Iris pigment epithelial cell (primary cell): ENCODE results near the gene CD276.
"Not testable (repeated sequence)": the region's sequence is repeated elsewhere in the genome, so short reads cannot be mapped to it uniquely, and the experiment has no call there.

Source experiments
- DNase-seq: peaks from one replicate; pipeline ENCODE4 v3.0.0-alpha.2; 2011; ENCODE audit warnings: low read depth

Gene CD276

DNA sequence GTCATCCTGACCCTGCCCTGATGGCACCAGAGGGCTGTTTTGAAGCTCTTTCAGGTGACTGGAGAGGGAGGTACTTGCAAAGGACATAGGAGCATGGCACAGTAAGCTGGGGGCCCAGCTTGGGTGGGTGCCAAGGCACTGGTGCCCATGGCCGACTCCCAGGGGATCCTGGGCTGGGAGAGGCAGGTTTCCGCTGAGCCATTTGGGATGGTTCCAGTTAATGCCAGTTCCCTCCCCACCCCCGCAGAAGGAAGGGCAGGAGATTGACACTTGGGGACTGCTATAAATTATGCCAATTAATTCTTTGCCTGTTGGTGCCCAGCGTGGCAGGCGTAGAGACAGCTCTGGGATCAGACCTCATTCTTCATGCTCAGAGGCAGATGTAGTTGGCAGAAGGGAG is 26.1 kb downstream of the CD276 start:
- DNase-seq, result no peak

DNA sequence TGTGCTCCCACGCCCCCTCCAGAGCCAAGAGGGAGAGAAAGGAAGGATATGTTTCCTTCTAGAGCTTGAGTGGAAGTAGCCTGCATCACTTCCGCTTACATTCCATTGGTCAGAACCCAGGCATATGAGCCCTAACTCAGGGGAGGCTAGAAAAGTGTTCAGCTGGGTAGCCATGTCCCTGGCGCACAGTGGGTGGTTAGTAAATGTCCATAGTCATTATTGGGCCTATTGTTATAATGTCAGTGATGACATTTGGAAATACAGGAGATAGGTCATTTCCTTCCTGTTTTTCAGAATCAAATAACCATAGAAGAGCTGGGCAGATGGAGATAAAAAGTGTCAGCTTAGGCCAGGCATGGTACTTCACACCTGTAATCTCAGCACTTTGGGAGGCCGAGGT is 27.3 kb downstream of the CD276 start:
- no peak for DNase-seq

- DNase-seq, result peak; percentile 7
Measured at GRCh38 chr15:73712107-73712506, 27.9 kb downstream of the CD276 start.

GRCh38 chr15:73714695-73715301 is 30.6 kb downstream of the CD276 start:
- no peak for DNase-seq

DNA sequence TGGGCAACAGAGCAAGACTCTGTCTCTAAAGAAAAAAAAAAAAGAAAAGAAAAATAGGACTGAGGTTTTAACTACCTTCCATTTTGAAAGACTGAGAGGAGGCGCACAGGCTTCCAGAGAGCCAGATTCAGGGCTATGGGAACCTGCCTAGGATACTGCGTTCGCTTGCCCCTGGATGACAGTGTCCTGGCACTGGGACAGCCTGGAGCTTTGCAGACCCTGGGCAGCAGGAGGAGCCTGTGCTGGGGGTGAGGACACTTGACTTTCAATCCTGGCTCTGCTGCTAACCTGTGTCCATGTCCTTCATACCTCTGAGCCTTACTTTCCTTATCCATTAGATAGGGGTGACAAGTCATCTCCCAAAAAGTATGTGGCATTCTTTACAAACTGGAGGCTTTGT is 31.2 kb downstream of the CD276 start:
- DNase-seq, result no peak

- DNase-seq, result no peak
Measured at GRCh38 chr15:73716417-73716816, 32.2 kb downstream of the CD276 start.

DNA sequence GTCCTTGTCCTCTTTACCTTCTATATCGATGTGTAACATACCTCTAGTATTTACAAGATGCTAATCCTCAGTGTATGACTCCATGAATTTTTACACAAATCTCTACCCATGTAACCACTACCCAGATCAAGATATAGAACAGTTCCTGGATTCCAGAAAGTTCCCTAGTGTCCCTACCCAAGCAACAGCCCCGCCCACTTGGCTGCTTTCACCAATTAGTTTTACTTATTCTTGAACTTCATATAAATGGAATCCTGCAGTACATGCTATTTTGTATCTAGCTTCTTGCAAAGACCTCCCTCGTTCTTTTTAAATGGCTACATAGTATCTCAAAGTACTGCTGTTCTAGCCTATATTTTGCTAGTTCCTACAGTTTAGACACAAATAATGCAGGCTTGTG is 33.0 kb downstream of the CD276 start:
- no peak for DNase-seq

DNA sequence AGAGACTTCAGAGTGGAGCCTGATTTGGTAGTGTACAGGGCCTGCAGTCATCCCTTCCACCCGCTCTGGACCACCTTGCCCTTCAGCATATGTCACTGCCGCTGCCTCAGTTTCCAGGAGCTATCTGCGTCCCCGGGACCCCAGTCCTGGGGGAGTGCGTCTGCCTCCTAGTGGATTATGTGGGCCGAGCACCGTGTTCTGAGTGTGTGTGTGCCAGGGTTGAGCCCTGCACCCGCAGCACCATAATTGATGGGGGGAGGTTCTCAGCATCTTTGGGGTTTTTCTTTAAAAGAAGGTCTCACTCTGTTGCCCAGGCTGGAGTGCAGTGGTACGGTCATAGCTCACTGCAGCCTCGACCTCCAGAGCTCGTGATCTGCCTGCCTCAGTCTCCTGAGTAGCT is 33.6 kb downstream of the CD276 start:
- no peak for DNase-seq

DNA sequence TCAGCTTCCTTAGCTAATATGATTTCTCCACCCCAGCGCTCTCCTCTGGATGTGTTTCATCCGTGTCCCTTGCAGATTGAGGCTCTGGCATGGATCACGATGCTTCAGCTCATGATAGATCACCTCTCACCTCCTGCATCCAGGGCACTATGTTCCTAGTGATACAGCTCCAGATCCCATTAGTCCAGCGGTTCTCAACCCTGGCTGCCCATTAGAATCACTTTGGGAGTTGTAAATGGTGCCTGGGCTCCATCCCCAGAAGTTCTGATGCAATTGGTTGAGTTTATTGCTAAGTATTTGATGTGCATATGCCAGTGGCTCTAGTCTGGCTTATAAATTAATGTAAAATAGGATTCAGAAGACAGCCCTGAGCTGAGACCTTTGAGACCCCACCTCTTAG is 34.5 kb downstream of the CD276 start:
- no peak for DNase-seq

GRCh38 chr15:73722425-73722824 is 38.2 kb downstream of the CD276 start:
- DNase-seq, result no peak

DNA sequence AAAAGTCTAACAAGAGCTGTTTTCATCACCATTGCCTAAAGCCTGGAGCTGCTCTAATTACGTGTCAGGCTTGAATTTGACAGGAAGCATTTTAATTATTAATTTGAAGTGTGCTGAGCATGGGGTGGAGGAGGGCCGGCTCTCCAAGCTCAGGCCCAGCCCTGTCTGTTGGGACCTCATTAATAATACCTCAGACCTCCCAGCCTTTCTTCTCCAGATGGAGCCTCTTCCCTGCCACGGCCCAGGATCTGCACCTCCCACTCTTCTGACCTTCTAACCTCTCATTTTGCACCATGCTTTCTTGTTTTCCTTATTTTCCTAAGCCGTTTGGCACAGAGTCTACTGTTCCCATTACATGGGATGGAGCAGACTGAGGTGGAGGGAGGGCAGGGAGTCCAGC is 39.0 kb downstream of the CD276 start:
- no peak for DNase-seq

DNA sequence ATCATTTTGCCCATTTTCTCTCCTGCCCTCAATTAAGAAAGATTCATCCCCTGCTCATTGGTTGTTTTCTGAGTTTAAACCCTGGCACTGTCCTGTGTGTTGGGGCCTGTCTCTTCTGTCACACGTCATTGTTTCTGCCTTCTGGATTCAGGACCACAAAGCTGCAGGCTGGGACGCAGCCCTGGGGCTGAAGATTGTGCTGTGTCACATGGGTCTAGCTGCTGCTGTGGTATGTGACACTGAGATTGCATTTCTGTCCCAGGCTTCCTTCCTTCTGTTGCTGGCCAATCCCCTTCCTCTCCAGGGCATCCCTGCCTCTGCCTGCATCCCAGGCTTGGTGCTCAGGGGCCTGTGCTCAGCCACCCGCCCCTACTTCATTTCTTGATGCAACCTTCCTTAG is 40.0 kb downstream of the CD276 start:
- DNase-seq, result no peak

DNA sequence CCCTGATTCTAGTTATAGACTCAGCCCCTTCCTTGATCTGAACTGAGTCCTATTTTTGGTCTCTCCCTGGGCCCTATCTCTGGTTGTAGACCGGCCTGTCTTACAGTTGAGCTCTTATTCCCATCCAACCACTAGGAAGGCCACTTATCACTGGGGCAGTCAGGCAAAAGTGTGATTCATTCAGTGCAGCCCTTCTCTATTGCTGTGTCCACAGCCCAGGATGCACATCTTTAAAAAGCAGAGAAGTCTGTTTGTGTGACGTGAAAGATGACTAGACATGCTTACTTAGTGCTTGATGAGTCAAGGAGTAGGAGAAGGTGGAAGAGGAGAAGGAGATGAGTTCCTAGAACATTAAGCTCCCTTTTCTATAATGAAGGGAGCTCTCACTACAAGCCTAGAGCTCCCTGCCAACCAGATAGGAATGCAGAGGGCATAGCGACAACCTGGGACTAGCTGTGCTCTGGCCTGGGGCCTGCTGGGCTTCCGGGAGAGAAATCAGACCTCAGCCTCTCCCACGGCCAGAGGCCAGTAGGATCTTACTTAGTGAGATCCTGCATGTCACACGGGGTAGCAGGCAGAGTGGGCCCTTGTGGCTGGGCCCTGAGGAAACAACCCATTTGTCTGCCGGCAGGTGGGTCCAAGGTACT is 43.3 kb downstream of the CD276 start:
- peak; percentile 82 for DNase-seq

DNA sequence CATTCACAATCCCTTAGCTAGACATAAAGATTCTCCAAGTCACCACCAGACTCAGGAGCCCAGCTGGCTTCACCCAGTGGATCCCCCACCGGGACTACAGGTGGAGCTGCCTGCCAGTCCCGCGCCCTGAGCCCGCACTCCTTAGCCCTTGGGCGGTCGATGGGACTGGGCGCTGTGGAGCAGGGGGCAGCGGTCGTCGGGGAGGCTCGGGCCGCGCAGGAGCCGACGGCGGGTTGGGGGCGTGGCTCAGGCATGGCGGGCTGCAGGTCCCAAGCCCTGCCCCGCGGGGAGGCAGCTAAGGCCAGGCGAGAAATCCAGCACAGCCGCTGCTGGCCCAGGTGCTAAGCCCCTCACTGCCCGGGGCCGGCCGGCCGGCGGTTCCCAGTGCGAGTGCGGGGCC is 47.9 kb downstream of the CD276 start:
- DNase-seq, result not testable (repeated sequence)

GRCh38 chr15:73732930-73733329 is 48.7 kb downstream of the CD276 start:
- no peak for DNase-seq

DNA sequence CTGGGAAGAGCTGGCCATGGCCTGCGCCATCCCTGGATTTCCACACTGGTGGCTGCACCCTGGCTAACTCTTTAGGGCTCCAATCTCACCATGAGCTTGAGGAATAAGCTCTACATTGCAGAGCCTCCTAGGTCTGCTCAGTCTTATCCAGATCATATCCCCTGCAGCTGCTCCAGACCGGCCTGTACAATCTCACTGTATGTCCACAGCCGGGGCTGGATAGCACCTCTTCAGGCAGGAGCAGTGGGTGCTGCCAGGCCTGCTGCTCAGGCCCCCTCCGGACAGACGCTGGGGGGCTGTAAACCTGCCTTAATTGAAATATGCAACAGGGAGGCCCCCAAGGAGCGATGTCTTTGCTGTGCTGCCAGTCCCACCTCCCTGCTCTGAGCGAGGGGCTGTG is 53.4 kb downstream of the CD276 start:
- no peak for DNase-seq

GRCh38 chr15:73740152-73741048 is 56.2 kb downstream of the CD276 start:
- DNase-seq, result no peak

GRCh38 chr15:73741321-73741836 is 57.2 kb downstream of the CD276 start:
- no peak for DNase-seq

- DNase-seq, result no peak
Measured at GRCh38 chr15:73744293-73744692, 60.1 kb downstream of the CD276 start.

GRCh38 chr15:73745073-73745472 is 60.9 kb downstream of the CD276 start:
- no peak for DNase-seq

DNA sequence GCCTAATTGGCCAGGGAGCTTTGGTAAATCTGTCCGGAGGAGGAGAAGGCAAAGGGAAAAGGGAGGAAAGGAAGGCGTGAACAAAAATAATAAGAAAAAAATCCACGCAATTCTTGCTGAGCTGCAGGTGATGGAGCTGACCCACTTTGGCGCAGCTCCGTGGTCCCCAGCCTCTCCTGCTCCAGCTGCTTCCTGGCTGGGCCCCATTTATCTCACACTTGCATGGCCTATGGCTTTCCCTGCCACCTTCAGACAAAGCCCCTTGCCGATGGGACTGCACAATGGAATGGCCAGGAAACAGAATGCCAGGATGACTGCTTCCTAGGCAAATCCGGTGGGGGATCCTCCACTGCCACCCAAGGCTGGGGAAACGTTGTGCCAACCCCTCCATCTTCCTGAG is 62.1 kb downstream of the CD276 start:
- no peak for DNase-seq

DNA sequence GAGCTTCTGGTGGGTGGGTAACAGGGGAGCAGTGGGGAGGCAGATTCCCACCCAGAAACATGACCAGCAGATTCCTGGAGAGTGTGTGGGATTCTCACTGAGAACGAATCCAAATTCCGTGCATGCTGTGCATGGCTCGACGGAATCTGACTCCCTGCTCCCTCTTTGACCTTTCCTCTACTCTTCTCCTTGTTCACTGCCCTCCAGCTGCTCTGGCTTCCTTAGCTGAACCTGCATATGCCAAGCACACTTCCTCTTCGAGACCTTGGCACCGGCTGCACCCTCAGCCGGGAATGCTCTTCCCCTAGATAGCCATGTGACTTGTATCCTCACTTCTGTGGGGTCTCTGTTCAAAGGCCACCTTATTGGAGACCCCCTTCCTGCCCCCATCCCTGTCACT is 62.7 kb downstream of the CD276 start:
- no peak for DNase-seq
